ENCODE data around the gene HMBS.
A peak's percentile ranks its signal among the peaks of the same experiment; 100 is the strongest.
"Not testable (repeated sequence)": the region's sequence is repeated elsewhere in the genome, so short reads cannot be mapped to it uniquely, and the experiment has no call there.

Gene HMBS

DNA sequence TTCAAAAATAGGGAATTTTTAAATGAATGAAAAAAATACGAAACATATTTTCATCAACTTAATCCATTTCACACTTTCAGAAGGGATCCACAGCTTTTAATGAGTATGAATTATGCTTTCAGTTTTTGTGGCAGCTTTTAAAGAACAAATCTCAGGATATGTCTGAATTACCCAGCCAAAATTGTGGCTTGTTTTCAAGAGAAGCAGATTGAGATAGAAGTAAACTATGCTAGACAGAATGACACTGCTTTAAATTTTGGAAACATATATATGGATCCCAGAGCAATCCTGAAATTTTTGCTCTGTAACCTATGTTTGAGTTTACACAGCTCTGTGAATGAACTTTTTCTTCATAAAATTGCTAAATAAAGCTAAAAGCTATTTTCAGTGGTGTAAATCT lies 34.3 kb downstream of the HMBS start:
- no peaks in the 10 kb centered on the region for H3K27me3 ChIP-seq (ENCODE audit: control insufficient read depth, insufficient read depth, low read length)
- no peaks in the 10 kb centered on the region for H3K9me3 ChIP-seq (ENCODE audit: control insufficient read depth, low read length)
- no peak overlapping the region for H3K9ac ChIP-seq (ENCODE audit: low read length)
- H3K36me3 ChIP-seq (ENCODE audit: control insufficient read depth, insufficient read depth, low read length), result peaks cover 7% of the 10 kb centered on the region
- peaks cover 12% of the 10 kb centered on the region for H3K4me1 ChIP-seq (ENCODE audit: control insufficient read depth, insufficient read depth, low read length)
- no peak overlapping the region for H3K4me3 ChIP-seq (ENCODE audit: low read length)

DNA sequence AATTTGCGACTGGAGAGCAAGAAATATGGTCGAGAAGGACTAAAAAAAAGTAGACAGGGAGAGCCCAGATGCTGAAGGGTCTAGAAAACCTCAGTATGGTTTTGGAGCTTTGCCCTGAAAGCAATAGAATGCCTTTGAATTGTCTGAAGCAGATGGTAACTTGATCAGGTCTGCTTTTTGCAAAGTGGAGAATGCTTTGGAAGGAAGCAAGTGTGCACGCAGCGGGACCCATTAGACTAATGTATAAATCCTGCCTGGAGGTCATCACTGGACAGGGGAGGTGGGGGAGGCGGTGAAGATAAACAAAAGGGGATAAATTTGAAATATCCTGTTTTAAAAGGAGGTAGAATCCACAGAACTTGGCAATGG lies 35.9 kb downstream of the HMBS start:
- peaks cover 5% of the 10 kb centered on the region for H3K36me3 ChIP-seq (ENCODE audit: control insufficient read depth, insufficient read depth, low read length)
- no peaks in the 10 kb centered on the region for H3K27me3 ChIP-seq (ENCODE audit: control insufficient read depth, insufficient read depth, low read length)
- peak overlapping the region; percentile 89 for H3K9ac ChIP-seq (ENCODE audit: low read length)
- H3K4me1 ChIP-seq (ENCODE audit: control insufficient read depth, insufficient read depth, low read length), result peaks cover 14% of the 10 kb centered on the region
- peak overlapping the region; percentile 78 for H3K4me3 ChIP-seq (ENCODE audit: low read length)
- H3K9me3 ChIP-seq (ENCODE audit: control insufficient read depth, low read length), result no peaks in the 10 kb centered on the region

DNA sequence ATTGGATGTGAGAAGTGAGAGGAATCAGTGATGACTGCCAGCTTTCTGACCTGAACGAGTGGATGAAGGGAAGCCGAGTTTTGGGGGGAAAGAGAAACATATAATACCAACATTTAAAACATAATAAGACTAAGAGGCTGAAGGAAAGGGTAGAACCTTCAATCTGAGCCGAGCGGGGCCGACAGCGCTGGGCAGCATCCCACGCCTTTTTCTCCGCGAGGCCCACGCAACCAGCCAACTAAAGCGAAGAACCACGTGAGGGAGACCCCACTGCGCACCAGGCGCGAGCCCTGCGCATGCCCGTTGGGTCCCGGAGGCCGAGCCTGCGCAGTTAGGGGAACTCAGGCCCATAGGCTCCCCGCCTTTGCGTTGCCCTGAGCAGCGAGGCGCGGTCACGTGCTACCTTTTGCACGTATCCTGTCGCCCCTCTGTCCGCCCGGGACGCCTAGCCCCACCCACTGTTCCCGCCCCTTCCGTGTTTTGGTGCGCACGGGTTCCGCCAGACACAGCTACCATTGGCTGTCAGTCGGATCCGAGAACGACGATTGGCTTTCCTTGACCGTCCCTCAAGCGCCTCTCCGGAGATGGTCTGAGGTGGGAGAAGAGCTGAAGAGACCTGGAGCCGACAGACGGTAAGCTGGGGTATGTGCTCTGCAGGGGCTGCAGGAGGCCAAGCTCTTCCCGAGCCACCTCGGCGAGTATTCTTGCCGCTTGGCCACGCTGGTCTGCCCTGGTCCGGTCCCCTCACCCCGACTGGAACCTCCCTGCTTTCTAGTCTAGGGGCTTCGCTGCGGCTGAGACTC lies 36.5 kb downstream of the HMBS start, which contains the start of gene HINFP:
Gene HINFP, plus strand, starts transcription at position 573 of the 803 bp plus-strand sequence. CDS start 5,365 bp downstream, outside the sequence.
- Histone ChIP-seq H3K9me3 (ENCODE audit: control insufficient read depth, low read length) (no peaks in the 10 kb centered on the region), H3K36me3 (ENCODE audit: control insufficient read depth, insufficient read depth, low read length) (no peaks in the 10 kb centered on the region), H3K4me1 (ENCODE audit: control insufficient read depth, insufficient read depth, low read length) (peaks cover 17% of the 10 kb centered on the region), H3K27me3 (ENCODE audit: control insufficient read depth, insufficient read depth, low read length) (no peaks in the 10 kb centered on the region), H3K4me3 (ENCODE audit: low read length) (peak within 1 kb of the TSS; percentile 88), H3K9ac (ENCODE audit: low read length) (peak within 1 kb of the TSS; percentile 89)

DNA sequence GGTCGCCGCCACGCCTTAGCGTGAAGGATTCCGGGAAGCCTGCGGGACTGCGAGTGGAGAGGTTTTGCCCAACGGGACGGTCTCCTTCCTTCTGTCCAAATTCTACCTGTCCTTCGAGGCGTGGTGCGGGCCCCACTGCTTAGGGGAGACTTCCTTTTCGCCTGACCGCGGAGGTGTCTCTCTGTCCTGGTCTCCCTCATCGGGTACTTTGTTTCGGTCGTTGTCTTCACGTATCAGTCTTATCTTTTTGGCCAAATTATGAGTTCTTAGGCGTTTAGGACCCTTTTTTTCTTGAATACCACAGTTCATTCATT lies 37.1 kb downstream of the HMBS start:
- Histone ChIP-seq H3K36me3 (ENCODE audit: control insufficient read depth, insufficient read depth, low read length) (no peaks in the 10 kb centered on the region), H3K4me1 (ENCODE audit: control insufficient read depth, insufficient read depth, low read length) (peaks cover 23% of the 10 kb centered on the region), H3K4me3 (ENCODE audit: low read length) (peak overlapping the region; percentile 88), H3K9me3 (ENCODE audit: control insufficient read depth, low read length) (no peaks in the 10 kb centered on the region), H3K9ac (ENCODE audit: low read length) (peak overlapping the region; percentile 82), H3K27me3 (ENCODE audit: control insufficient read depth, insufficient read depth, low read length) (no peaks in the 10 kb centered on the region)

DNA sequence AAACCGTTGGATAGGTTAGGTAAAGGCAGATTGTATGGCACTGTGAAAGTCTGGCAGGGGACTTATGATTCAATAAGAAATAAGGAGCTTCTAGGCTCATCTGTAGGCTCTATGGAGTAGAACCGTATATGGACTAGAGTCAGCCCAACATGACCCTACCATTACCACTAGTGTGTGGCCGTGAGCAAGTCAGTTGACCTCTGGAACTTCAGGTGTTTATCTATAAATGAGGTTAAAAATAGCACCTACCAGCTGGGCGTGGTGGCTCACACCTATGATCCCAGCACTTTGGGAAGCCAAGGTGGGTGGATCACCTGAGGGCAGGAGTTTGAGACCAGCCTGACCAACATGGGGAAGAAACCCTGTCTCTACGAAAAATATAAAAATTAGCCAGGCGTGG lies 41.1 kb downstream of the HMBS start:
- H3K27me3 ChIP-seq (ENCODE audit: control insufficient read depth, insufficient read depth, low read length), result no peaks in the 10 kb centered on the region
- no peak overlapping the region for H3K9ac ChIP-seq (ENCODE audit: low read length)
- peaks cover 20% of the 10 kb centered on the region for H3K4me1 ChIP-seq (ENCODE audit: control insufficient read depth, insufficient read depth, low read length)
- H3K36me3 ChIP-seq (ENCODE audit: control insufficient read depth, insufficient read depth, low read length), result no peaks in the 10 kb centered on the region
- H3K9me3 ChIP-seq (ENCODE audit: control insufficient read depth, low read length), result no peaks in the 10 kb centered on the region
- no peak overlapping the region for H3K4me3 ChIP-seq (ENCODE audit: low read length)

DNA sequence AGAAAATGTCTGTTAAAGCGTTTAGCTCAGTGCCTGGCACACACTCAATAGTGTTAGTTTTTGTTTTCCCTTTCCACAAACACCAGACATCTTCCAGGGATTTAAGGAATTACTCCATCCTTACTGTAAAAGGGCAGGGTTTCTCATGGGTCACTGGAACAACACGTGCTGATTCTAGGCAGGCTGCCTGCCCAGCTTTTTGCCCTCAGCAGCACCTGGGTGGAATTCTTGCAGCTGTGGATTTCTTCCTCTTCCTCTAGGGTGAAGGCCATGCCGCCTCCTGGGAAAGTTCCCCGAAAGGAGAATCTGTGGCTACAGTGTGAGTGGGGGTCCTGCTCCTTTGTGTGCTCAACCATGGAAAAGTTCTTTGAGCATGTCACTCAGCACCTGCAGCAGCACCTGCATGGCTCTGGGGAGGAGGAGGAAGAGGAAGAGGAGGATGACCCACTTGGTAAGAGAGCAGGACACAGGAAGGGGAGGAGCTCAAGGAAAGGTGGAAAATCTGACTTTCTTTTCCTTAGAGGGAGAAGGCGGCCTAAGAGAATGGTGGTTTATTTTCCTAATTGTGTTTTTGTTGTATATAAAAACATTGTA lies 42.1 kb downstream of the HMBS start:
- no peaks in the 10 kb centered on the region for H3K27me3 ChIP-seq (ENCODE audit: control insufficient read depth, insufficient read depth, low read length)
- H3K4me1 ChIP-seq (ENCODE audit: control insufficient read depth, insufficient read depth, low read length), result peaks cover 18% of the 10 kb centered on the region
- no peak overlapping the region for H3K9ac ChIP-seq (ENCODE audit: low read length)
- H3K4me3 ChIP-seq (ENCODE audit: low read length), result no peak overlapping the region
- no peaks in the 10 kb centered on the region for H3K9me3 ChIP-seq (ENCODE audit: control insufficient read depth, low read length)
- H3K36me3 ChIP-seq (ENCODE audit: control insufficient read depth, insufficient read depth, low read length), result peaks cover 7% of the 10 kb centered on the region

DNA sequence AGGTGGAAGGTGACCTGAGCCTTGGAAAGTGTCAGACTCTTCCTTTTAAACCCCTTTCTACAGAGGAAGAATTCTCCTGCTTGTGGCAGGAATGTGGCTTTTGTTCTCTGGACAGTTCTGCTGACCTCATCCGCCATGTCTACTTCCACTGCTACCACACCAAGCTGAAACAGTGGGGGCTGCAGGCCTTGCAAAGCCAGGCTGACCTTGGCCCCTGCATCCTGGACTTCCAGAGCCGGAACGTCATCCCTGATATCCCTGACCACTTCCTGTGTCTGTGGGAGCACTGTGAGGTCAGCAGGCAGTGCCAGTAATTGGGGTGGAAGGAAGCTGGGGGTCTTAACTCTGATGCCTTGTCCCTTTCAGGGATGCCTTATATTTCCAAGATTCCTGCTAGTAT lies 46.0 kb downstream of the HMBS start:
- H3K27me3 ChIP-seq (ENCODE audit: control insufficient read depth, insufficient read depth, low read length), result no peaks in the 10 kb centered on the region
- H3K9me3 ChIP-seq (ENCODE audit: control insufficient read depth, low read length), result no peaks in the 10 kb centered on the region
- peaks cover 12% of the 10 kb centered on the region for H3K4me1 ChIP-seq (ENCODE audit: control insufficient read depth, insufficient read depth, low read length)
- peaks cover 20% of the 10 kb centered on the region for H3K36me3 ChIP-seq (ENCODE audit: control insufficient read depth, insufficient read depth, low read length)
- H3K4me3 ChIP-seq (ENCODE audit: low read length), result no peak overlapping the region
- no peak overlapping the region for H3K9ac ChIP-seq (ENCODE audit: low read length)

DNA sequence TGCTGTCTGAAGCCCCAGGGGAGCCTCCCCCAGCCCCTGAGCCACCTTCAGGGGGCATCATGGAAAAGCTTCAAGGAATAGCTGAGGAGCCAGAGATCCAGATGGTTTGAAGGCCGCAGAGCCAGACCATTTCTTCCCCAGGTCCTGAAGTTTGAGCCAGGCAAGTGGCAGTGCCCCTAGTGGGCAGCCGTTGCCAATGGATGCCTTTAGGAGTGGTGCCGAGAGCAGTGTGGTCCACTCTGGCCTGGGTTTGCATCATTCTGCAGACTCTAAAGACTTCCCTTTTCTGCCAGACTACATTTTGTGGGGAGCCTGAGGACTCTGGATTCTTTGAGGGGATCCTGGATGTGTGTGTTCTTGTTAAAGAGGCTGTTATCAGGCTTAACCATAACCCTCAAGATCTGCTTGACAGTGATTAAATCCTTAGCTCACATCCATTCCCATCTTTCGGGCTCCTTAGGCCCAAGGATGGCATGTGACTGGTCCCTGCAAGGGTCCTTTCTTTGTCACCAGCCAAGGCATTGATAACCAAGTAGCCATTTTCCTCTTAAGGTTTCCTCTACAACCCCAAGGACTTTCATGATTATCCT lies 49.8 kb downstream of the HMBS start:
- H3K4me3 ChIP-seq (ENCODE audit: low read length), result no peak overlapping the region
- no peaks in the 10 kb centered on the region for H3K27me3 ChIP-seq (ENCODE audit: control insufficient read depth, insufficient read depth, low read length)
- H3K9me3 ChIP-seq (ENCODE audit: control insufficient read depth, low read length), result no peaks in the 10 kb centered on the region
- H3K36me3 ChIP-seq (ENCODE audit: control insufficient read depth, insufficient read depth, low read length), result peaks cover 20% of the 10 kb centered on the region
- H3K9ac ChIP-seq (ENCODE audit: low read length), result no peak overlapping the region
- H3K4me1 ChIP-seq (ENCODE audit: control insufficient read depth, insufficient read depth, low read length), result no peaks in the 10 kb centered on the region

DNA sequence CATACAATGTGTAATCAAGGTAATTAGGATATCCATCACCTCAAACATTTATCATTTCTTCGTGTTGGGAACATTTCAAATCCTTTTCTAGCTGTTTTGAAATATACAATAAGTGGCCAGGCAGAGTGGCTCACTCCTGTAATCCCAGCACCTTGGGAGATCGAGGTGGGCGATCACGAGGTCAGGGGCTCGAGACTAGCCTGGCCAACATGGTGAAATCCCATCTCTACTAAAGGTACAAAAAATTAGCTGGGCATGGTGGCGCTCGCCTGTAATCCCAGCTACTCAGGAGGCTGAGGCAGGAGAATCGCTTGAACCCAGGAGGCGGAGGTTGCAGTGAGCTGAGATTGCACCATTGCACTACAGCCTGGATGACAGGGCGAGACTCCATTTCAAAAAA lies 54.6 kb downstream of the HMBS start:
- not testable (repeated sequence) for H3K4me3 ChIP-seq (ENCODE audit: low read length); H3K27me3 ChIP-seq (ENCODE audit: control insufficient read depth, insufficient read depth, low read length); H3K36me3 ChIP-seq (ENCODE audit: control insufficient read depth, insufficient read depth, low read length); H3K4me1 ChIP-seq (ENCODE audit: control insufficient read depth, insufficient read depth, low read length); H3K9ac ChIP-seq (ENCODE audit: low read length); H3K9me3 ChIP-seq (ENCODE audit: control insufficient read depth, low read length)

Measured in mucosa of stomach (tissue), 1 donor.